GM23338 (cell line): ENCODE measurements around the gene BCL11B. TPM values are rescaled to one million over a fixed set of nuclear protein-coding genes. Genes with fewer than 3 reads are reported as not detected.

ENCODE experiments used
- ATAC-seq: fragments of 200-7000 bp; cut with Tn5 transposase; 3 replicates; pipeline ENCODE4 v1.9.1; 2020
- DNase-seq: peaks from one replicate; pipeline ENCODE4 v3.0.0-alpha.2; 2015; ENCODE audit warnings: low spot score
- H2AFZ ChIP-seq: fragments of 200-600 bp; sonication (generic); 2 replicates; pipeline ENCODE4 v1.8.0; 2016; ENCODE audit warnings: antibody characterized with exemption, mild to moderate bottlenecking, moderate library complexity
- H3F3A ChIP-seq: fragments of 200-600 bp; sonication (generic); replicated peaks from 2 replicates; pipeline ENCODE4 v1.8.0; 2017; ENCODE audit warnings: antibody characterized with exemption, mixed run types, low read depth
- H3K27ac ChIP-seq: fragments of 200-600 bp; sonication (generic); 2 replicates; pipeline ENCODE4 v1.6.1; 2016; ENCODE audit warnings: low read depth
- H3K27me3 ChIP-seq: fragments of 200-600 bp; sonication (generic); 2 replicates; pipeline ENCODE4 v1.8.0; 2016; ENCODE audit warnings: mild to moderate bottlenecking, mixed run types, moderate library complexity; ENCODE audit not compliant: insufficient read depth
- H3K36me3 ChIP-seq: fragments of 200-600 bp; sonication (generic); 2 replicates; pipeline ENCODE4 v1.8.0; 2016; ENCODE audit warnings: mild to moderate bottlenecking; ENCODE audit not compliant: insufficient read depth
- H3K4me1 ChIP-seq: fragments of 200-600 bp; sonication (generic); 2 replicates; pipeline ENCODE4 v1.8.0; 2016; ENCODE audit warnings: mild to moderate bottlenecking, moderate library complexity; ENCODE audit not compliant: insufficient read depth
- H3K4me2 ChIP-seq: fragments of 200-600 bp; sonication (generic); 2 replicates; pipeline ENCODE4 v1.7.1; 2017; ENCODE audit warnings: mixed run types
- H3K4me3 ChIP-seq: fragments of 200-600 bp; sonication (generic); 2 replicates; pipeline ENCODE4 v1.6.1; 2016; ENCODE audit warnings: mixed run types
- H3K79me2 ChIP-seq: fragments of 200-600 bp; sonication (generic); replicated peaks from 2 replicates; pipeline ENCODE4 v1.8.0; 2017; ENCODE audit warnings: mild to moderate bottlenecking; ENCODE audit not compliant: insufficient read depth
- H3K9me2 ChIP-seq: fragments of 200-600 bp; sonication (generic); 2 replicates; pipeline ENCODE4 v1.8.0; 2017; ENCODE audit not compliant: insufficient read depth
- H4K20me1 ChIP-seq: fragments of 200-600 bp; sonication (generic); replicated peaks from 2 replicates; pipeline ENCODE4 v1.8.0; 2017; ENCODE audit warnings: mild to moderate bottlenecking; ENCODE audit not compliant: insufficient read depth
- H3K27ac Mint-ChIP-seq: 2 replicates; pipeline ENCODE4 v1.8.0; 2020; ENCODE audit warnings: inconsistent platforms, mild to moderate bottlenecking, moderate library complexity, mixed read lengths
- H3K27me3 Mint-ChIP-seq: 3 replicates; pipeline ENCODE4 v1.8.0; 2022; ENCODE audit warnings: low read depth, mild to moderate bottlenecking, moderate library complexity, mixed read lengths, inconsistent platforms; ENCODE audit not compliant: insufficient read depth, poor library complexity
- H3K36me3 Mint-ChIP-seq: 3 replicates; pipeline ENCODE4 v1.8.0; 2021; ENCODE audit warnings: low read depth, mild to moderate bottlenecking, inconsistent platforms, moderate library complexity, mixed read lengths
- H3K4me1 Mint-ChIP-seq: 3 replicates; pipeline ENCODE4 v1.8.0; 2020; ENCODE audit warnings: mild to moderate bottlenecking, inconsistent platforms, mixed read lengths
- H3K4me3 Mint-ChIP-seq: 3 replicates; pipeline ENCODE4 v1.8.0; 2021; ENCODE audit warnings: moderate library complexity, mild to moderate bottlenecking, inconsistent platforms, mixed read lengths
- H3K9me3 Mint-ChIP-seq: 3 replicates; pipeline ENCODE4 v1.8.0; 2020; ENCODE audit warnings: moderate library complexity, mild to moderate bottlenecking, inconsistent platforms, mixed read lengths
- CREB1 ChIP-seq: fragments of 250-450 bp; sonication (Bioruptor Pico); IDR thresholded peaks from 2 replicates; pipeline ENCODE4 v1.5.0; 2020; ENCODE audit warnings: low read depth, mild to moderate bottlenecking, moderate library complexity
- ETS1 ChIP-seq: IDR thresholded peaks from 2 replicates; pipeline ENCODE4 v1.6.1; 2016; ENCODE audit warnings: antibody characterized with exemption
- EZH2 ChIP-seq: fragments of 200-600 bp; sonication (generic); IDR thresholded peaks from one replicate; pipeline ENCODE4 v1.8.0; 2017; ENCODE audit warnings: antibody characterized with exemption, mild to moderate bottlenecking, low read depth; ENCODE audit not compliant: unreplicated experiment
- JUNB ChIP-seq: IDR thresholded peaks from one replicate; pipeline ENCODE4 v1.6.1; 2016; ENCODE audit warnings: antibody characterized with exemption; ENCODE audit not compliant: unreplicated experiment
- POLR2AphosphoS5 ChIP-seq: IDR thresholded peaks from 2 replicates; pipeline ENCODE4 v1.6.1; 2016; ENCODE audit warnings: antibody characterized with exemption, low read depth
- STAT1 ChIP-seq: IDR thresholded peaks from one replicate; pipeline ENCODE4 v1.6.1; 2016; ENCODE audit warnings: antibody characterized with exemption; ENCODE audit not compliant: unreplicated experiment
- ZNF114 ChIP-seq: fragments of 250-450 bp; sonication (Bioruptor Pico); IDR thresholded peaks from 2 replicates; pipeline ENCODE4 v1.5.0; 2020; ENCODE audit warnings: mild to moderate bottlenecking, moderate library complexity
- ZNF331 ChIP-seq: fragments of 250-450 bp; sonication (Bioruptor Pico); IDR thresholded peaks from 2 replicates; pipeline ENCODE4 v1.5.0; 2020; ENCODE audit warnings: low read depth, mild to moderate bottlenecking, moderate library complexity
- polyA plus RNA-seq: library from polyadenylated mRNA; unstranded; fragments of >200 nt; fragmentation: Nextera tagmentation; extraction: Ambion mirVana; gene quantifications from 2 replicates; pipeline ENCODE4 v1.2.1, GENCODE V29; 2016
- total RNA-seq: library from RNA; depleted of rRNA; stranded (reverse); fragments of >200 nt; shearing (Covaris generic); gene quantifications from 2 replicates; pipeline ENCODE4 v1.2.3, GENCODE V29; 2014

The BCL11B gene
- total and polyA plus RNA-seq, 2 experiments from 2014 or later, result 2.4 to 6.7 TPM

- no peak overlapping the region for H3K4me3 Mint-ChIP-seq
- H3K4me3 ChIP-seq, result no peak overlapping the region
- no peaks in the 10 kb centered on the region for H3K9me3 Mint-ChIP-seq
- no peaks in the 10 kb centered on the region for H4K20me1 ChIP-seq
- H3K27me3 ChIP-seq, result no peaks in the 10 kb centered on the region
- ATAC-seq (no peak), DNase-seq (no peak)
- peaks cover 13% of the 10 kb centered on the region for H3K4me1 Mint-ChIP-seq
- no peak overlapping the region for H3K27ac Mint-ChIP-seq
- no peak for TF ChIP-seq EZH2
- TF ChIP-seq POLR2AphosphoS5, result no peak
- TF ChIP-seq ZNF114 (CRISPR knock-in tag), result no peak
- no peak for TF ChIP-seq JUNB
- TF ChIP-seq ETS1, result no peak
- no peak for TF ChIP-seq ZNF331 (CRISPR knock-in tag)
- H3K27me3 Mint-ChIP-seq, result no peaks in the 10 kb centered on the region
- peaks cover 10% of the 10 kb centered on the region for H3K4me1 ChIP-seq
- H3K4me2 ChIP-seq, result no peak overlapping the region
- H3F3A ChIP-seq, result no peaks in the 10 kb centered on the region
- no peaks in the 10 kb centered on the region for H3K36me3 Mint-ChIP-seq
- H3K9me2 ChIP-seq, result no peaks in the 10 kb centered on the region
- no peak overlapping the region for H2AFZ ChIP-seq
- no peaks in the 10 kb centered on the region for H3K79me2 ChIP-seq
- H3K27ac ChIP-seq, result no peak overlapping the region
- no peaks in the 10 kb centered on the region for H3K36me3 ChIP-seq
Measured at GRCh38 chr14:99148131-99148530, 123.9 kb downstream of the BCL11B start.

GRCh38 chr14:99147366-99147740 lies 124.6 kb downstream of the BCL11B start:
- Mint-ChIP-seq H3K4me1 (peaks cover 18% of the 10 kb centered on the region), H3K36me3 (no peaks in the 10 kb centered on the region), H3K4me3 (no peak overlapping the region), H3K27me3 (peaks cover 3% of the 10 kb centered on the region), H3K9me3 (no peaks in the 10 kb centered on the region), H3K27ac (no peak overlapping the region)
- Histone ChIP-seq H3K27me3 (no peaks in the 10 kb centered on the region), H3K79me2 (no peaks in the 10 kb centered on the region), H4K20me1 (no peaks in the 10 kb centered on the region), H2AFZ (no peak overlapping the region), H3K36me3 (no peaks in the 10 kb centered on the region), H3K27ac (no peak overlapping the region), H3K9me2 (no peaks in the 10 kb centered on the region), H3K4me3 (no peak overlapping the region), H3K4me1 (peaks cover 17% of the 10 kb centered on the region), H3K4me2 (no peak overlapping the region), H3F3A (no peaks in the 10 kb centered on the region)
- no peak for ATAC-seq
- DNase-seq, result no peak
- no peak for TF ChIP-seq CREB1 (CRISPR knock-in tag)
- no peak for TF ChIP-seq EZH2
- no peak for TF ChIP-seq ETS1
- TF ChIP-seq STAT1, result no peak
